ENCODE measurements around the gene WDR26.

GRCh38 chr1:224459966-224460365 lies 25.4 kb upstream of the WDR26 start:
- TF ChIP-seq EZH2phosphoT487 (IDR thresholded peaks at IDR 0.05; ENCODE audit: borderline replicate concordance, low read length) (no peak), CTCF (IDR thresholded peaks at IDR 0.05; ENCODE audit: low read depth, low read length, poor library complexity, severe bottlenecking) (no peak)
